Measurements from ENCODE around the gene TSHZ2.

DNA sequence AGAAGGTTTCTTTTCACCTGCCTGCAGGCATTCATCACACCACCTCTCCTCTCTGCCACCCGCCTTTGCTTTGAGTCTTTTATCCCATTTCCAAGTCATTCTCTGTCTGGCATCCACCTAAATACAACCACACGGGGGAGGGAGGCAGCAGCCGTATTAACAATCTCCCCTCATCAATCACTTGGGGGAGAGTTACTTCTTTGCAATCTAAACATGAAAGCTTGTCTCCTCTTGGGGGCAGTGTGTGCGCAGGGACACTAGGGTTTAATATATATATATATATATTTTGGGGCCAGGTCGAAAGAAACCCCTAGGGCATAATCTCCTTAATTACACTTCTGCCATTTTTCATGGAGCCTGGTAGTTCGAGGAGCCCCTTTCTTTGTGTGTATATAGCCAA, 214.5 kb downstream of the TSHZ2 start:
- TF ChIP-seq, protein P1, sequence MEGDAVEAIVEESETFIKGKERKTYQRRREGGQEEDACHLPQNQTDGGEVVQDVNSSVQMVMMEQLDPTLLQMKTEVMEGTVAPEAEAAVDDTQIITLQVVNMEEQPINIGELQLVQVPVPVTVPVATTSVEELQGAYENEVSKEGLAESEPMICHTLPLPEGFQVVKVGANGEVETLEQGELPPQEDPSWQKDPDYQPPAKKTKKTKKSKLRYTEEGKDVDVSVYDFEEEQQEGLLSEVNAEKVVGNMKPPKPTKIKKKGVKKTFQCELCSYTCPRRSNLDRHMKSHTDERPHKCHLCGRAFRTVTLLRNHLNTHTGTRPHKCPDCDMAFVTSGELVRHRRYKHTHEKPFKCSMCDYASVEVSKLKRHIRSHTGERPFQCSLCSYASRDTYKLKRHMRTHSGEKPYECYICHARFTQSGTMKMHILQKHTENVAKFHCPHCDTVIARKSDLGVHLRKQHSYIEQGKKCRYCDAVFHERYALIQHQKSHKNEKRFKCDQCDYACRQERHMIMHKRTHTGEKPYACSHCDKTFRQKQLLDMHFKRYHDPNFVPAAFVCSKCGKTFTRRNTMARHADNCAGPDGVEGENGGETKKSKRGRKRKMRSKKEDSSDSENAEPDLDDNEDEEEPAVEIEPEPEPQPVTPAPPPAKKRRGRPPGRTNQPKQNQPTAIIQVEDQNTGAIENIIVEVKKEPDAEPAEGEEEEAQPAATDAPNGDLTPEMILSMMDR (conservative IDR thresholded peaks at IDR 0.05), result peak; percentile 25
- no peak for TF ChIP-seq ZFX (IDR thresholded peaks at IDR 0.05)

All from C4-2B (cell line).